ENCODE measurements around the gene OBP2B.
A peak's percentile ranks its signal among the peaks of the same experiment; 100 is the strongest.

The OBP2B gene

DNA sequence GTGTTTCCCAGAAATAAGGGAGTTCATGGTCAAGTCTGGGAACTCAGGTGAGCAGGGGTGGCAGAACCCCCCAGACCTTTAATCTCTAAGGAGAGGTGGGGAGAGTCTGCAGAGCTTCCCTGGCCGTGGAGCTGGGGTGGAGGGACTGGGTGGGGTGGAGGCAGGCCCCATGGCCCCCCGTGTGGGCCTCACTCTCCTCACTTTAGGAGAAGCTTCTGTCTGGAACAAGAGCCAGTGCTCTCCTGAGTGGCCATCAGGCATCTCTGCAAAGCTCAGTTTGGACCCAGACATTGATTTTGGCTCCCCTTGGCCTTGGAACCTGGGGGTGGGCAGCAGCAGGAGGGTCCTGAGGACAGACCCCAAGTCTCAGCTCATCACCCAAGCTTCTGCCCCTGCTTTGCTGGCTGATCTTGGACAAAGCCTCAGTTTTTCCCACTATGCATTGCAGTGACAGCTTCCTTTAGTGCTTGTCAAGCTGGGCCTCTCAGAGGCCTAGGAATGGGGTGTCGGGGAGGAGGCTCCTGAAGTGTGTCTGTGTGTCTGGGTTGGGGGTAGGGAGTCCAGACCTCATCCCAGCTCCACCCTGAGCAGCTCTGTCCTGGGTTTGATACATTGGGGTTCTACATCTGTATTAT lies 41.8 kb downstream of the OBP2B start:
- no peak for DNase-seq (ENCODE audit: low read depth)

DNA sequence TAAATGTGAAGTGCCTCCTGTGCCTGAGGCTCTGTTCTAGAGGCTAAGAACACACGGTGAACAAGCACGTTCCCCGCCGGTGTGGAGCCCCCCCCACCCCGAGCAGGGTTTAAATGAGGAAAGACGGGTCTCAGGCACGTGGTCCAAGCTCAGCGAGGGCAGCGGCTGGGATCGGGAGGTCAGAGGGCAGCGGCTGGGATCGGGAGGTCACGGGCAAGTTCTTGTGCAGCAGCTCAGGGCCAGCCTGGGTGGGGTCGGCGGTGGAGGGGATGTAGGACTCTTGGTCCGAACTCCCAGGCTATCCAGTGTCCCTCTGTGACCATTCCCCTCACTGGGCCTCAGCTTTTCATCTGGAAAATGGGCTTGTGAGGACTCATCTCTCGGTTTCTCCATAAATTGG lies 42.7 kb downstream of the OBP2B start:
- no peak for DNase-seq (ENCODE audit: low read depth)

DNA sequence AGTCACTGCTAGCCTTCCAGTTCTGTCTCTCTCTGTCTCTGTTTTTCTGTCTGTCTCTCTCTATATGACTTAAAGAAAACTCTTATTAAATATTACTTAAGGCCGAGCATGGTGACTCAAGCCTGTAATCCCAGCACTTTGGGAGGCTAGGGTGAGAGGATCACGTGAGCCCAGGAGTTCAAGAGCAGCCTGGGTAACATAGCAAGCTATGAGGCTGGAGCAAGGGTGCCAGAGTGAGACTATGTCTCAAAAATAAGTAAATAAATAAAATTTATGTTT lies 43.7 kb downstream of the OBP2B start:
- DNase-seq (ENCODE audit: low read depth): no peak

- DNase-seq (ENCODE audit: low read depth): no peak
Observed at GRCh38 chr9:133164191-133164590, 44.9 kb downstream of the OBP2B start.

DNA sequence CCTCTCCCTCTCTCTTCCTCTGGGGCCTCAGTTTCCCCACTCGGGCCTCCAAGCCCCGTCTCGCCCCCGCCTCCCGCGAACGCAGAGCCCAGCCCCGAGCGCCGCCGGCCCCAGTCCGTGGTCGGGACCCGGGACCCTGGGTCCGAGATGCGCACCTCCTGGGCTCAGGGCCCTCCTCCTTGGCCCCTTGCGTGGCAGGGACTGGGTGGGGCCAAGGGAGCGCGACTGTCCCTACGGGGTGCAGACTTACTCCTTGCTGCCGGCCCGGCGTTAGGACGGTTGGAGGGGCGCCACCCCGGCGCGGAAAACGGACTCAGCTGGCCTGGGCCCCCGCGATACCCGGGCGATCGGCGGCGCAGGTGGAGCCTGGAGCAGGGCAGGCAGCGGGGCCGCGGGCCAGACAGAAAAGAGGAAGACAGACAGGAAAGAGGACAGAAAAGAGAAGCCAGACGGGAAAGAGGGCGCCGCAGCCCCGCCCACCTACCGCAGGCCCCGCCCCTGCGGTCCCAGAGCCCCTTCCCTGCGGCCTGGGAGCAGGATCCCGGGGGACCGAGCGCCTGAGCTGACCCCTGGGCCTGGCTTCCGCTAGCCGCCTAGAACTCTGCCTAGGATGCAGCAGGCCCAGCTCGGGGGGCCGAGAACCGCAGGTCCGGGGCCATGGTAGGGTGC lies 45.4 kb downstream of the OBP2B start, which contains the start of gene GBGT1:
Gene GBGT1 (minus strand): TSS at position 411 of the 669 bp plus-strand sequence. CDS start 1,502 bp downstream, outside the sequence.
- DNase-seq (ENCODE audit: low read depth): no peak

- no peak for DNase-seq (ENCODE audit: low read depth)
Observed at GRCh38 chr9:133162861-133163503, 46.1 kb downstream of the OBP2B start.

DNA sequence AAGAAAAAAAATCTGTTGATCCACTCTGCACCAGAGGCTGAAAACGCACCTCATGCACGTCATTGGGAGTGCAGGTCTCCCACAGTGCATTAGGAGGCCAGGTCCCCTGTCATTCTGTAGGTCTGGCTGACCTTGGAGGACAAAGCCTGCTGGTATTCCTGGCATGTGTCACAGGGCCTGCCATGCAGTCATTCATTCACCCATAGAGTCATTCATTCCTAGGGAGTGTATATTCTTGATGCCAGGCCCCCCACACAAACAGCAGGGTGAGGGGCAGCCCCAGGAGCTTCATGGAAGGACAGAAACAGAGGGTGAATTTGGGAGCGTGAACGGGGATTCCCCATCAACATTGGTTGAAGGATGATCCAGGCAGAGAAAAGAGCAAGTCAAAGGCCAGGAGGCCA lies 47.5 kb downstream of the OBP2B start:
- no peak for DNase-seq (ENCODE audit: low read depth)

DNA sequence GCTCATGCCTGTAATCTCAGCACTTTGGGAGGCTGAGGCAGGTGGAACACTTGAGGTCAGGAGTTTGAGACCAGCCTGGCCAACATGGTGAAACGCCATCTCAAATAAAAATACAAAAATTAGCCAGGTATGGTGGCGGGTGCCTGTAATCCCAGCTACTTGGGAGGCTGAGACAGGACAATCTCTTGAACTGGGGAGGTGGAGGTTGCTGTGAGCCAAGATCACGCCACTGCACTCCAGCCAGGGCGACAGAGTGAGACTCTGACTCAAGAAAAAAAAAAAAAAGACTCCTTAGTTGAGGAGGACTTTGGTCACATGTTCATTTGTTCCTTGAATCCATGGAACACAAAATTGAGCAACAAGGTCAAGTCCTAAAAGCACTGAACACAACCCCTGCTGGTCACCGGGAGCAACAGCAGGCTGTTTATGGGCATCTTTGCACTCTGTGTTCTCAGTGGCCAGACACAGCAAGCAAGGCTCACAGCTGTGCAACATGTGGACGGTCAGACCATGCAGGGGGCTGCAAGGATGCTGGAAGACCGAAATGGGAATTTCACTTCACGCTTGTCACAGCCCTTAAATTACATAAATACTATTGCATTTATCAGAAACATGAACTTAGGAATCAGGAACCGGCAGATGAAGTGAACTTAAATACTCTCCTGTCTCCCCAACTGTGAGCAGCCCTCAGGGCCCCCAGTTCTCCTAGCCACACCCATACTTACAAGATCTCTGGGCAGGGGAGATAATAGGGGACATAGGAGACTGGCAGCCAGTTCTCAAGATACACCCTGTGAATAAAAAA lies 48.1 kb downstream of the OBP2B start:
- peak; percentile 75 for DNase-seq (ENCODE audit: low read depth)

GRCh38 chr9:133158695-133159094 lies 50.4 kb downstream of the OBP2B start:
- no peak for DNase-seq (ENCODE audit: low read depth)
